HFFc6 (cell line): ENCODE data around the gene ATXN1. TPM values are rescaled to one million over a fixed set of nuclear protein-coding genes. Genes with fewer than 3 reads are reported as not detected.

ENCODE experiments used
- DNase-seq: peaks from one replicate; pipeline ENCODE4 v3.0.0-alpha.2; 2018
- H3K27ac Mint-ChIP-seq: 2 replicates; pipeline ENCODE4 v1.8.0; 2020; ENCODE audit warnings: mild to moderate bottlenecking, mixed read lengths
- H3K27me3 Mint-ChIP-seq: 2 replicates; pipeline ENCODE4 v1.8.0; 2021; ENCODE audit warnings: mild to moderate bottlenecking, moderate library complexity, mixed read lengths; ENCODE audit not compliant: insufficient read depth
- H3K36me3 Mint-ChIP-seq: 2 replicates; pipeline ENCODE4 v1.8.0; 2021; ENCODE audit warnings: low read depth, mixed read lengths
- H3K4me1 Mint-ChIP-seq: 2 replicates; pipeline ENCODE4 v1.8.0; 2020; ENCODE audit warnings: low read depth, mixed read lengths
- H3K4me3 Mint-ChIP-seq: 2 replicates; pipeline ENCODE4 v1.8.0; 2020; ENCODE audit warnings: mild to moderate bottlenecking, moderate library complexity, mixed read lengths
- H3K9me3 Mint-ChIP-seq: 2 replicates; pipeline ENCODE4 v1.8.0; 2020; ENCODE audit warnings: mild to moderate bottlenecking, mixed read lengths
- total RNA-seq, 6 experiments: library from RNA; stranded (reverse); fragmentation: NEBNext Ultra II Directional; extraction: Animal tissue kit (Norgen Biotek cat#: 25700); gene quantifications; 2 replicates in 1 of 6; 3 replicates in 5 of 6; pipeline ENCODE4 v1.2.3, GENCODE V29; 2021
- TF ChIP-seq, protein P1 (sequence below): fragments of 200-600 bp; sonication (generic); IDR thresholded peaks from 2 replicates; pipeline ENCODE4 v1.5.0; 2021; ENCODE audit warnings: antibody characterized with exemption, mild to moderate bottlenecking

The ATXN1 gene
- total RNA-seq, 6 experiments from 2014 or later: 28.2 to 41.5 (median 30.5) TPM

DNA sequence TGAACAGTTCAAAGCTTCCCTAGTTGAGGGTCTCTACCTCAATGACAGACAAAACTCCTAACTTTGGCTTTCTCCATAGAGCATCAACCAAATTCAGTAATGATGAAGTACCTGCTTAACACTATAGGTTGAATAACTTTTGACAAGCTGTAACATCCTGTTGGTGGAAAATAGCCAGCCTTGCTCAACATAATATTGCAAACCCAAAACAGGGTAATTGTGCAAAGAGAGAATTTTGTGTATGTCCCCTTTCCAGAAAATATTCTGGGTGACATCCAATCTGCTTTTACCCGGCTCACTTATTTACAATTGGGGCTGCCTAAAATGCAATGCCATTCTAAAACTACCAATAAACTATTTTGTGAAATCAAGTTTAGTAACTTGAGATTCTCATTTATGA is 72.8 kb downstream of the ATXN1 start:
- H3K4me1 Mint-ChIP-seq: peaks cover 71% of the 10 kb centered on the region
- peak overlapping the region; percentile 69; the same call in 1 of the 2 replicates for H3K27ac Mint-ChIP-seq
- DNase-seq: no peak
- no peaks in the 10 kb centered on the region for H3K36me3 Mint-ChIP-seq
- no peaks in the 10 kb centered on the region; the same call in 1 of the 2 replicates for H3K27me3 Mint-ChIP-seq
- no peaks in the 10 kb centered on the region for H3K9me3 Mint-ChIP-seq
- TF ChIP-seq, protein P1, sequence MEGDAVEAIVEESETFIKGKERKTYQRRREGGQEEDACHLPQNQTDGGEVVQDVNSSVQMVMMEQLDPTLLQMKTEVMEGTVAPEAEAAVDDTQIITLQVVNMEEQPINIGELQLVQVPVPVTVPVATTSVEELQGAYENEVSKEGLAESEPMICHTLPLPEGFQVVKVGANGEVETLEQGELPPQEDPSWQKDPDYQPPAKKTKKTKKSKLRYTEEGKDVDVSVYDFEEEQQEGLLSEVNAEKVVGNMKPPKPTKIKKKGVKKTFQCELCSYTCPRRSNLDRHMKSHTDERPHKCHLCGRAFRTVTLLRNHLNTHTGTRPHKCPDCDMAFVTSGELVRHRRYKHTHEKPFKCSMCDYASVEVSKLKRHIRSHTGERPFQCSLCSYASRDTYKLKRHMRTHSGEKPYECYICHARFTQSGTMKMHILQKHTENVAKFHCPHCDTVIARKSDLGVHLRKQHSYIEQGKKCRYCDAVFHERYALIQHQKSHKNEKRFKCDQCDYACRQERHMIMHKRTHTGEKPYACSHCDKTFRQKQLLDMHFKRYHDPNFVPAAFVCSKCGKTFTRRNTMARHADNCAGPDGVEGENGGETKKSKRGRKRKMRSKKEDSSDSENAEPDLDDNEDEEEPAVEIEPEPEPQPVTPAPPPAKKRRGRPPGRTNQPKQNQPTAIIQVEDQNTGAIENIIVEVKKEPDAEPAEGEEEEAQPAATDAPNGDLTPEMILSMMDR: no peak
- H3K4me3 Mint-ChIP-seq: no peak overlapping the region

DNA sequence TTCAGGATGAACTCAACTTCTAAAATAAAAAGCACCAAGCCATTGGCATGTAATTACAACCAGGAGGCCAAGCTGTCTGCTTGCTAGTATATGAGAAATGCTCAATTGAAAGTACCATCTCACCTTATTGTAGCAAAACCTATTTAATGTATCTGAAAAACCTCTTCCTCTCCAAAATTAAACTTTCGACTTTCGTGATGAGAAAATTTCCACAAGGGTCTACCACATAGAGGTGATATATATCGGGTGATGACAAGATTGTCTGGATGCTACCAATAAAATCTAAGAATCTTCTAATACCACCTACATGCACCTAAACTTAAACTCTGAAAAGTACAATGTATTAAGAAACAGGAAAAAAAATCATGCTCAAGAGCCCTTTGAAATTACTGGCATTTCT is 74.2 kb downstream of the ATXN1 start:
- H3K36me3 Mint-ChIP-seq: no peaks in the 10 kb centered on the region
- H3K27me3 Mint-ChIP-seq: no peaks in the 10 kb centered on the region; the same call in 1 of the 2 replicates
- peak overlapping the region; percentile 71 for H3K27ac Mint-ChIP-seq
- no peak overlapping the region for H3K4me3 Mint-ChIP-seq
- H3K4me1 Mint-ChIP-seq: peaks cover 85% of the 10 kb centered on the region
- H3K9me3 Mint-ChIP-seq: no peaks in the 10 kb centered on the region
- TF ChIP-seq, protein P1: no peak
- no peak for DNase-seq

DNA sequence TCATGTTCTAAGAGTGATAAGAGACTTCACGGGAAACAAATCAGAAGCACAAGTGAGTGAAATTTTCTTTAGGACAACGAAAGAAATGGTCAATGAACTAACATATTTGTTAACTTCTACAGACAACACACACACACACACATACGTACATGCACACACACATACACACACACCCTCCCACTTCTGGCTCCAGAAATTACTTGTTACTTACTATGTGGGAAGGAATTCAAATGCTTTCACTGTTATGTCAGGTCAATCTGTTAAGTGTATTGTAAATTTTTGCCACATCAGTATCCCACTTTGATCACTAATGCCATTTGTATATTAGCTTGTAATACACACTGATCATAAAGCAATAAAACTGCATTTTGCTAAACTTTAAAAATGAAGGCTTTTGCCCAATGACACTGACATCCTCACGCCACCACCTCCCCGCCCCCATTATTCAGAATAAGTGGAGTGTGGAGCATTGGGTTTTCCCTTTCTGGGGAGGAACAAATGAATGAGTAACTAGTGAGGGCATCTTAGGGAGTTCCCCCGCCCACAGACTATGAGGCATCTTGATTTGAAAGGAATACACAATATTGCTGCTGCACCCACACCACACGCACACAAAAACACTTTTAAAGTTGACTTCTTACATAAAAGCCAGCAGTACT is 76.2 kb downstream of the ATXN1 start:
- Mint-ChIP-seq H3K36me3 (peaks cover 6% of the 10 kb centered on the region), H3K4me3 (no peak overlapping the region; the same call in 1 of the 2 replicates), H3K4me1 (peaks cover 88% of the 10 kb centered on the region), H3K27ac (no peak overlapping the region), H3K27me3 (no peaks in the 10 kb centered on the region; the same call in 1 of the 2 replicates), H3K9me3 (no peaks in the 10 kb centered on the region)
- DNase-seq: no peak
- TF ChIP-seq, protein P1: no peak

DNA sequence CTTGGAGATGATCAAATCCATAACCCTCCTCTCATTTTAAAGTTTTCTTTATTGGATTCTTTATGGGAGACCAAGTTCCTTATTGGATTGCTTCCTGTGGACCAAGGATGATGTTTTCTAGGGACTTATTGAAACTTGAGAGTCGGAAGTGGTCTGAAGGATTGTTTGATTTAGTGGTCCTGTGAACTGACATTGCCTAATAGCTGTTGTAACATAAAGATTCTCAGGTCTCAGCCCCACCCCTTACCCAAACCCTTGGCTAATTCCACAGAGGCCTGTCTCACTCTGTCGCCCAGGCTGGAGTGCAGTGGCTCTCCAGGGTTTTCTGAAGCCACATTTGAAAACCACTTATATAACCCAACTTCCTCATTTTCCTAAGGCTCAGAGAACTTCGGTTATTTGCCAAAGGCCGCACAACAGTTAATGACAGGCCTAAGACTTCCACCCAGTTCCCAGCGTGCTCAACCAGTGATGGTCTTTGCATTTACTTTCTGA is 77.0 kb downstream of the ATXN1 start:
- H3K4me1 Mint-ChIP-seq: peaks cover 83% of the 10 kb centered on the region
- H3K27ac Mint-ChIP-seq: peak overlapping the region; percentile 70
- H3K27me3 Mint-ChIP-seq: no peaks in the 10 kb centered on the region; the same call in 1 of the 2 replicates
- TF ChIP-seq, protein P1: no peak
- H3K9me3 Mint-ChIP-seq: no peaks in the 10 kb centered on the region
- no peak for DNase-seq
- H3K36me3 Mint-ChIP-seq: peaks cover 6% of the 10 kb centered on the region
- peak overlapping the region; percentile 33 for H3K4me3 Mint-ChIP-seq

DNA sequence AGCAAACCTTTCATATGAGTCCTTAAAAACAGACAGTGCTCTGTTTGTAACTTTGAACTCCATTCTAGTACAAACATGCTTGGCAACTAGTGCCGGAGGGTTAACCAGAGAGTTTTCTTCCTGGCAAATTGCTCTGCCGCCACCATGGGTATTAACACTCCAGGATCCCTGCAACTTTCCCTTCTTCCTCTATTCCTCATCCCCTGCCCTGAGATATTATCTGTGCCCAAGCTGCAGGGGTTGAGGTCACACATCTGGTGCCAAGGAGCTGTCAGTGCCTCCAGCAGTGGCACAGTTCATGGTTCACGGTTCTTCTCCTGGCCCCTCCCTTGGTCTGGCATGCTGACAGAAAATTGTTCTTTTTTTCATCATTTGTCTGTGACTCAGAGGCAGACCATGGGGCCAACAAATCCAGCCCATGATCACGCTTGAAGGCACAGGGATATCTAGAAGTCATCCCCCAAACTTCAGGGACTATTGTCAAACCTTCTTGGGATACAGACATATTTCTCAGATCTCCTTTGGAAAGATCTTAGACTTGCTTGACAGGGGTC is 77.5 kb downstream of the ATXN1 start:
- TF ChIP-seq, protein P1: no peak
- Mint-ChIP-seq H3K9me3 (no peaks in the 10 kb centered on the region), H3K27me3 (peaks cover 2% of the 10 kb centered on the region), H3K4me3 (peak overlapping the region; percentile 33), H3K36me3 (peaks cover 6% of the 10 kb centered on the region), H3K4me1 (peaks cover 78% of the 10 kb centered on the region), H3K27ac (peak overlapping the region; percentile 70)
- peak; percentile 70 for DNase-seq
